A673 (cell line): ENCODE measurements around the gene SLC7A10. TPM values are rescaled to one million over a fixed set of nuclear protein-coding genes. Genes with fewer than 3 reads are reported as not detected.

ENCODE experiments used
- BruUV-seq: library from RNA; stranded (reverse); fragments of 400-500 nt; replicated peaks from 2 replicates; lab custom pipeline; 2021; lab: Mats Ljungman, UMichigan
- CTCF ChIA-PET: fragments of 300-600 bp; sonication (Branson Sonifier 250); formaldehyde crosslinking; loops from one replicate; lab custom pipeline; 2022; ENCODE audit warnings: antibody characterized with exemption; lab: Charles Lee
- POLR2A ChIA-PET: fragments of 300-600 bp; sonication (Branson Sonifier 250); formaldehyde crosslinking; loops from one replicate; lab custom pipeline; 2022; ENCODE audit warnings: antibody characterized with exemption; ENCODE audit not compliant: low non-redundant PET; lab: Charles Lee
- DNase-seq: peaks from one replicate; pipeline ENCODE4 v3.0.0-alpha.2; 2015; ENCODE audit warnings: low spot score
- H3K27ac ChIP-seq: fragments of 200-600 bp; sonication (generic); 2 replicates; pipeline ENCODE4 v1.5.1; 2016; ENCODE audit warnings: mixed run types, low read depth, mild to moderate bottlenecking, mixed read lengths, antibody characterized with exemption, low read length; ENCODE audit not compliant: poor library complexity, severe bottlenecking
- H3K27me3 ChIP-seq: fragments of 200-600 bp; sonication (generic); replicated peaks from 2 replicates; pipeline ENCODE4 v1.6.1; 2017; ENCODE audit warnings: mixed run types, low read depth, mild to moderate bottlenecking, mixed read lengths, antibody characterized with exemption, low read length; ENCODE audit not compliant: insufficient read depth, poor library complexity
- H3K36me3 ChIP-seq: fragments of 200-600 bp; sonication (generic); 2 replicates; pipeline ENCODE4 v1.6.1; 2016; ENCODE audit warnings: mixed run types, mild to moderate bottlenecking, mixed read lengths, antibody characterized with exemption, low read length; ENCODE audit not compliant: insufficient read depth, poor library complexity, severe bottlenecking
- H3K4me1 ChIP-seq: fragments of 200-600 bp; sonication (generic); 2 replicates; pipeline ENCODE4 v1.6.1; 2017; ENCODE audit warnings: mixed run types, mild to moderate bottlenecking, mixed read lengths, antibody characterized with exemption, low read length; ENCODE audit not compliant: insufficient read depth, poor library complexity, severe bottlenecking
- H3K4me3 ChIP-seq: fragments of 200-600 bp; sonication (generic); 2 replicates; pipeline ENCODE4 v1.5.1; 2016; ENCODE audit warnings: low read depth, mixed run types, mild to moderate bottlenecking, mixed read lengths, low read length; ENCODE audit not compliant: poor library complexity, severe bottlenecking
- H3K9me3 ChIP-seq: fragments of 200-600 bp; sonication (generic); 2 replicates; pipeline ENCODE4 v1.6.1; 2016; ENCODE audit warnings: mixed run types, low read depth, mild to moderate bottlenecking, mixed read lengths, antibody characterized with exemption, low read length; ENCODE audit not compliant: poor library complexity, severe bottlenecking
- EZH2 ChIP-seq: fragments of 200-600 bp; sonication (generic); IDR thresholded peaks from 2 replicates; pipeline ENCODE4 v1.6.1; 2017; ENCODE audit warnings: borderline replicate concordance, low read depth, mild to moderate bottlenecking, mixed read lengths, antibody characterized with exemption, low read length; ENCODE audit not compliant: poor library complexity, severe bottlenecking
- intact Hi-C: fragments of 100-400 bp; cut with micrococcal nuclease; formaldehyde crosslinking; loops from one replicate; pipeline ENCODE4 v1.10.0; 2022; ENCODE audit not compliant: unreplicated experiment
- total RNA-seq: library from RNA; stranded (reverse); gene quantifications from 2 replicates; pipeline ENCODE4 v1.2.3, GENCODE V29; 2021
- TF ChIP-seq, protein P1 (sequence below): fragments of 300-800, 200-600 bp; sonication (generic); conservative IDR thresholded peaks from 2 replicates; pipeline ENCODE4 v1.5.1; 2017; ENCODE audit warnings: low read depth, mild to moderate bottlenecking, antibody characterized with exemption, low read length, moderate library complexity, mixed read lengths

Gene SLC7A10
- total RNA-seq, 1 experiment from 2014 or later, result 0.17 TPM

DNA sequence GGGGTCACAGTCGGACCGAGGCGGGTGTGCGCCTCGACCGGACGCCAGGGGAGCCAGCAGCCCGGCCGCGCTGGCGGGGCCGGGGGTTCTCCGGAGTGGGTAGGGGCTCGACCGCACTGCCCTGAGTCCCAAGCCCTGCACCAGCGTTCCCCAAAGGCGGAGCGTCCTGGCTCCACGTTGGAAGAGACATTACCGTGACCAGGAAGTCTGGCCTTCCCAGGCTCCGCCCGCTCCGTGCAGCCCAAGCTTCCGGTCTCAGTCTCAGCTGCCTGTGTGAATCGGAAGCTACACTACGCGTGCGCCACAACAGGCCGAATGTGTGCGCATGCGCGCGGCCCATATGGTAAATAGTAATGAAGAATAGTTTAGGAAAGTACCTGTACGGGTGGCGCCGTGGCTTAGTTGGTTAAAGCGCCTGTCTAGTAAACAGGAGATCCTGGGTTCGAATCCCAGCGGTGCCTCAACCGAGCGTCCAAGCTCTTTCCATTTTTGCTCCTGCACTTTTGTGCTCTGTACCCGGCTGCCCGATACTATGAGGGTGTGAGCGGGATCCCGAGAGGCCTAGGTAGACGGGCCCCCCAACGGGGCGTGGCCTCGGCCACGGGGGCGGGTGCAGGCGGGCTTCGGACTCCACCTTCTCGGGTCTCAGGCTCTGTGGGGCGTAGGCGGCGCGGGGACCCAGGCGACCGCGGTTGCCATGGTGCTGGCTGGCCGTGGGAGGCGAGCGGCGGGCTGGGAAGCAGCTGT, 48.8 kb downstream of the SLC7A10 start:
- intact Hi-C loops, result no loop called here
- DNase-seq, result peak; percentile 99
- Histone ChIP-seq H3K36me3 (no peaks in the 10 kb centered on the region), H3K27ac (peak overlapping the region; percentile 92), H3K4me3 (peak overlapping the region; percentile 94), H3K9me3 (no peaks in the 10 kb centered on the region), H3K4me1 (no peaks in the 10 kb centered on the region), H3K27me3 (no peaks in the 10 kb centered on the region)
- ChIA-PET CTCF (interaction anchor here (0.7 to 1.0 kb wide), 3 partner anchors 33 to 198 kb away, joined by 3 to 5 read pairs (median 3); no protein-coding TSS in a partner anchor), POLR2A (interaction anchor here (0.6 kb wide), 1 partner anchor 771 kb away, joined by 3 read pairs; the partner anchor contains the start of gene DPY19L3)
- TSS peak; percentile 98 for BruUV-seq
- TF ChIP-seq EZH2, result no peak
- TF ChIP-seq, protein P1, sequence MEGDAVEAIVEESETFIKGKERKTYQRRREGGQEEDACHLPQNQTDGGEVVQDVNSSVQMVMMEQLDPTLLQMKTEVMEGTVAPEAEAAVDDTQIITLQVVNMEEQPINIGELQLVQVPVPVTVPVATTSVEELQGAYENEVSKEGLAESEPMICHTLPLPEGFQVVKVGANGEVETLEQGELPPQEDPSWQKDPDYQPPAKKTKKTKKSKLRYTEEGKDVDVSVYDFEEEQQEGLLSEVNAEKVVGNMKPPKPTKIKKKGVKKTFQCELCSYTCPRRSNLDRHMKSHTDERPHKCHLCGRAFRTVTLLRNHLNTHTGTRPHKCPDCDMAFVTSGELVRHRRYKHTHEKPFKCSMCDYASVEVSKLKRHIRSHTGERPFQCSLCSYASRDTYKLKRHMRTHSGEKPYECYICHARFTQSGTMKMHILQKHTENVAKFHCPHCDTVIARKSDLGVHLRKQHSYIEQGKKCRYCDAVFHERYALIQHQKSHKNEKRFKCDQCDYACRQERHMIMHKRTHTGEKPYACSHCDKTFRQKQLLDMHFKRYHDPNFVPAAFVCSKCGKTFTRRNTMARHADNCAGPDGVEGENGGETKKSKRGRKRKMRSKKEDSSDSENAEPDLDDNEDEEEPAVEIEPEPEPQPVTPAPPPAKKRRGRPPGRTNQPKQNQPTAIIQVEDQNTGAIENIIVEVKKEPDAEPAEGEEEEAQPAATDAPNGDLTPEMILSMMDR, result no peak

DNA sequence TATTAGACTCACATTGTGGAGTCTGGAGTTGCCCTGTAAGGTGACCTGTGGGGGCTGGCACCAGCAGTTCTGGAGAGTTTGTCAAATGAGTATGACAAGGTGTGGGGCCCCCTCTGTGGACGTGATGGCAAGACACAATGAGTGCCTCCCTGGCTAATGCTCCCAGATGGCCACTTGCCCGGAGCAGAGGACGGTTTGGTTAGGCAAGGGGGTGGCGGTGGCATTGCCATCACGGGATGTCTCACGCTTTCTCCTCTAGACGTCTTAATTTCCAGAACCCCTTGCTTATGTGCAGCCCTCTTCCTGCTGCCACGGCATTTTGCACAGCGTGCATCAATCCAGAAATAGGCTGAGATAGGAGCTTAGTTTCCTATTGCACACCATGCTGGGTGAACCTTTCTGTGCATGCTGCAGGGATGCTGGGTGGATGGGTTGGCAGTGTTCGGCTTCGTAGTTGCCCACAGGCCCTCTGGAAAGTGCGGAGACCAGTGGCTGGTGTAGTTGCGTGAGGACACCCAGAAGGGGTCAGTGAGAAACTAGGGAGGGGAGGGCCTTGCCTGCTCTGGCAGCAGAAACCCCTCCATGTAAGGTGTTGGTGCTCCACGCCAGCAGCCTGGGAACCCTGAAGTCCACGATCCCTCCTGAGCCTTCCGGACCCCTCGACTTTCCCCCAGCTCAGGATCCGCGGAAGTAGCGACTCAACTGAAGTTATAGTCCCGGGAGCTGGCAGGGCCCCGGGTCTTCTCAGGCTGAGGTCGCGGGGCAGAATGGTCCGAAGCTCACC, 49.6 kb downstream of the SLC7A10 start:
- Histone ChIP-seq H3K36me3 (no peaks in the 10 kb centered on the region), H3K4me3 (peak overlapping the region; percentile 94), H3K27ac (peak overlapping the region; percentile 92), H3K9me3 (no peaks in the 10 kb centered on the region), H3K27me3 (no peaks in the 10 kb centered on the region), H3K4me1 (no peaks in the 10 kb centered on the region)
- intact Hi-C loops, result no loop called here
- ChIA-PET CTCF (interaction anchor here (1.0 kb wide), 1 partner anchor 32 kb away, joined by 3 read pairs; no protein-coding TSS in a partner anchor), POLR2A (interaction anchor here (0.6 kb wide), 1 partner anchor 771 kb away, joined by 3 read pairs; the partner anchor contains the start of gene DPY19L3)
- TF ChIP-seq EZH2, result no peak
- BruUV-seq, result TSS peak; percentile 67
- peak; percentile 30 for DNase-seq

DNA sequence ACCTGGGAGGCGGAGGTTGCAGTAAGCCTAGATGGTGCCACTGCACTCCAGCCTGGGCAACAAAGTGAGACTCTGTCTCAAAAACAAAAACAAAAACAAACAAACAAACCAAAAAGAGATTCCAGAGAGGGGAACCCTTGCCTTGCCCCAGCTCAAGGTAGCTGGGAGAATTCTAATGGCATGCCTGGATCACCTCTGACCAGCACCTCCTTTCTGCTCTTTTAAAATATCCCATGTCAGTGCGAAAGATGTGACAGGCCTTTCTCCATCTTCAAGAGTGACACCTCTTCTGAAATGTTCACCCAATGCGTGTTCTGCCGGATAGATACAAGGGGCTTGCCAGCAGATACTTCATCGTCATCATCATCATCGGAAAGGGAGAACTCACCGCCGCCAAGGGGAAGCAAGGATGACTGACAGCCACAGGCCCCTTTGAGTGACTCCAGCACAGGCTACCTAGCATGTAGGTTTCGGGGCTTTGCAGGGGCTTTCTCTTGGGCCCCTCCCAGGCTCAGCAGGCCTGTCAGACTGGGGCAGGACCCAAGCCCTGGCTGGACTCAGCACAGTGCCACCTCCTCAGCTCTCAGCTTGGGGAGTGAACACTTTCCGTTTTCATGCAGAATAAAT, 50.4 kb downstream of the SLC7A10 start:
- intact Hi-C loops, result no loop called here
- no peak for TF ChIP-seq EZH2
- TF ChIP-seq, protein P1, result no peak
- H3K4me1 ChIP-seq, result no peaks in the 10 kb centered on the region
- POLR2A ChIA-PET, result no interaction called here
- H3K27ac ChIP-seq, result no peak overlapping the region
- DNase-seq, result no peak
- BruUV-seq, result no TSS peak
- CTCF ChIA-PET, result no interaction called here
- H3K36me3 ChIP-seq, result no peaks in the 10 kb centered on the region
- no peaks in the 10 kb centered on the region for H3K9me3 ChIP-seq
- no peaks in the 10 kb centered on the region for H3K27me3 ChIP-seq
- peak overlapping the region; percentile 94 for H3K4me3 ChIP-seq
